Small intestine (tissue), 7 donors: ENCODE data around the gene CEMIP. TPM values are rescaled to one million over a fixed set of nuclear protein-coding genes. Genes with fewer than 3 reads are reported as not detected.

Source experiments
- DNase-seq, 2 donors: peaks; one replicate each; pipeline versions ENCODE4 v3.0.0 to v3.0.0-alpha.2; 2013
- FAIRE-seq: peaks from 2 replicates; lab custom pipeline; 2012; peaks lifted over from hg19 to GRCh38; lab: Jason Lieb, UNC
- H3K27ac ChIP-seq, 3 donors: one replicate each; pipeline ENCODE4 v1.5.1; 2013; ENCODE audit warnings: low read length in 2 of 3, mild to moderate bottlenecking in 2 of 3, control low read depth in 1 of 3, inconsistent platforms in 1 of 3, low read depth in 1 of 3, moderate library complexity in 1 of 3
- H3K27me3 ChIP-seq, 3 donors: one replicate each; pipeline ENCODE4 v1.6.1; 2013; ENCODE audit warnings: low read length in 3 of 3, inconsistent platforms in 1 of 3; ENCODE audit not compliant: control insufficient read depth in 3 of 3, insufficient read depth in 3 of 3
- H3K36me3 ChIP-seq, 3 donors: one replicate each; pipeline ENCODE4 v1.6.1; 2013; ENCODE audit warnings: low read length in 3 of 3, inconsistent platforms in 1 of 3, low read depth in 1 of 3, mild to moderate bottlenecking in 1 of 3, moderate library complexity in 1 of 3; ENCODE audit not compliant: control insufficient read depth in 3 of 3, insufficient read depth in 2 of 3
- H3K4me1 ChIP-seq, 3 donors: one replicate each; pipeline ENCODE4 v1.6.1; 2013; ENCODE audit warnings: low read length in 2 of 3, inconsistent platforms in 1 of 3, low read depth in 1 of 3, mild to moderate bottlenecking in 1 of 3, moderate library complexity in 1 of 3; ENCODE audit not compliant: control insufficient read depth in 3 of 3, insufficient read depth in 2 of 3
- H3K4me3 ChIP-seq, 3 donors: one replicate each; pipeline ENCODE4 v1.5.1; 2013; ENCODE audit warnings: low read length in 3 of 3, control low read depth in 1 of 3, inconsistent platforms in 1 of 3, low read depth in 1 of 3, mild to moderate bottlenecking in 1 of 3, moderate library complexity in 1 of 3
- H3K9me3 ChIP-seq, 2 donors: one replicate each; pipeline ENCODE4 v1.6.1; 2013; ENCODE audit warnings: low read depth in 1 of 2, low read length in 1 of 2; ENCODE audit not compliant: control insufficient read depth in 2 of 2, insufficient read depth in 1 of 2
- WGBS, 3 donors: extraction: QIAGEN DNeasy Blood & Tissue Kit; methylation state at CpG; one replicate each; pipeline ENCODE4 v1.1.7; 2013; 5-methylcytosine and 5-hydroxymethylcytosine counted together
- polyA plus RNA-seq, 4 donors: library from polyadenylated mRNA; stranded (reverse) in 3 of 4; unstranded in 1 of 4; fragments of 200-250 nt in 3 of 4; fragments of 120-200 nt in 1 of 4; gene quantifications; one replicate each; pipeline versions ENCODE4 v1.2.1 to v1.2.3, GENCODE V29; 2013
- donor health status: healthy with polysubstance abuse.
- donor health status: control.
- donor health status: control.
- donor health status: Bipolar disorder and iron deficiency.
- donor health status: healthy.

Gene CEMIP
- polyA plus RNA-seq, 4 donors, result 0.27 to 1.4 (median 0.93) TPM

DNA sequence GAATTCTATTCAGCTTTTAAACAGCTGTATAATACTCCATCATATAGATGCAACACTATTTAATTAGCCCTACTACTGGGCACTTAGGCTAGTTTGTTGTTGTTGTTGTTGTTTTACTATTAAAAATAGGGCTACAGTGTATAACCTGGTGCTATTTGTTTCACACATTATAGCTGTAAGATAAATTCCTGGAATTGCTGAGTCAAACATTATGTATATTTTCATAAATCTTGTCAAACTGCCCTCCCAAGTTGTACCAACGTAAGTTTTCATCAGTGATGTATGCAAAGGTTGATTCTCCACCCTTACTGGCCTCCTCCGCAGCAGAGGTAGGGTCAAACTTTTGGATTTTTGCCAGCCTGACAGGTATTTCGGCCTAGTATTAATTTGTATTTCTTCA is 3.8 kb upstream of the CEMIP start:
- Histone ChIP-seq H3K9me3 (no peaks in the 10 kb centered on the region), H3K27ac (no peak overlapping the region), H3K27me3 (peaks cover 11 to 22% (median 12%) of the 10 kb centered on the region in 3 donors), H3K36me3 (no peaks in the 10 kb centered on the region), H3K4me3 (no peak overlapping the region), H3K4me1 (peaks cover 0 to 9% (median 3%) of the 10 kb centered on the region in 3 donors)
- DNase-seq, result no peak
- no peak for FAIRE-seq
- WGBS, 3 donors, result 88 to 95% (median 94%) methylated on average over 3 of the region's 3 CpGs

DNA sequence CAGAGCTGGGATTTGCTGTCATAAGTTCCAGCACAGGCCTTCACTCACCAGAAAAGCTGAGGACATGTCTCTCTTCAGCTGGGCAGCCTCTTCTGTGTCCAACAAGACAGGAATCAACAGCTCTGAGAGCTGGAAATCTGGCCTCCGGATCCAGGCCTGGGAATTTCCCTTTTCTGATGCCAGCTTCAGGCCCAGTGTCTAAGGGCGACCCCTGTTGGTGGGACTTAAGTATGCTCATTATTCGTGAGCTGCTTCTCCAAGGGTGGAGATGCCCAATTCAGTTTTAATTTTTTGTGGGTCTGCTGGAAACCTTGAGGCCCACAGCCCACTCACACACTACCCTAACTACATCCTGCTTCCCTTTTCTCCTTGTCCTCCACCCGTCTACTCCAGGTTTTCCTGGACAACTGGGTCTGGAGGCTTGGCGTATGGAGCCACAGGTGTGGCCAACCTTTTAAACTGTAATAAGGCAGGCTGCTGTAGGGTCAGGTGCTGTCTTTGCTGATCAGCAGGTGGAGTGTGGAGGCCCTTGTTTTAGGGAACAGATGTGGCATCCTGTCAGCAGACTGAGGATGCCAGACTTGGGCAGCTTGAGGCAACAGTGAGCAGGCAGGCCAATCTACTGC is 2.6 kb upstream of the CEMIP start:
- Histone ChIP-seq H3K9me3 (no peaks in the 10 kb centered on the region), H3K36me3 (no peaks in the 10 kb centered on the region), H3K4me3 (no peak overlapping the region), H3K4me1 (peaks cover 2 to 13% (median 3%) of the 10 kb centered on the region in 3 donors), H3K27me3 (peaks cover 11 to 28% (median 17%) of the 10 kb centered on the region in 3 donors), H3K27ac (no peak overlapping the region)
- FAIRE-seq (no peak), DNase-seq (peak; percentile 77 to 86)
- 20 to 36% (median 23%) methylated on average over 5 of the region's 5 CpGs for whole genome bisulfite sequencing, 3 donors

DNA sequence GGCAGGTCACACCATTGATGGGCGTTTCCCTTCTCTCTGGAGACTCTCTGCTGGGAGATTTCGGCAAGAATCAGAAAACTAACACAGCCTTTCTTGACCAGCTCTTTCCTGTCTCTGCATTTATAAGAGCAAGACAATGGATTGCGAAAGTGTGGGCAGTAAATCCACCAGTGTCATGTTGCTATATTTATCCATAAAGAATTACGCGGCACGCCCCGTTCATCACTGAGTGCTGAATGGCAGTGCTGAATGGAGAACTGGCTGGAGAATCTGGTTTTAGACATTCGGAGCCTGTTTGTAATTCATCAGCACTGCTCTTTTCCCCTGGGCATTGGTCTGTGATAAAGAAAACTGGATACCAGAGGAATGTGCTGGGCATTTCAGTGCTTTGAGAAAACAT is 2.0 kb upstream of the CEMIP start:
- FAIRE-seq (no peak), DNase-seq (no peak)
- peaks cover 2 to 13% (median 3%) of the 10 kb centered on the region in 3 donors for H3K4me1 ChIP-seq
- WGBS, 3 donors, result 46 to 66% (median 62%) methylated on average over 8 of the region's 8 CpGs
- H3K27me3 ChIP-seq, result peaks cover 11 to 28% (median 17%) of the 10 kb centered on the region in 3 donors
- no peak overlapping the region for H3K27ac ChIP-seq
- H3K9me3 ChIP-seq, result no peaks in the 10 kb centered on the region
- no peak overlapping the region for H3K4me3 ChIP-seq
- no peaks in the 10 kb centered on the region for H3K36me3 ChIP-seq

DNA sequence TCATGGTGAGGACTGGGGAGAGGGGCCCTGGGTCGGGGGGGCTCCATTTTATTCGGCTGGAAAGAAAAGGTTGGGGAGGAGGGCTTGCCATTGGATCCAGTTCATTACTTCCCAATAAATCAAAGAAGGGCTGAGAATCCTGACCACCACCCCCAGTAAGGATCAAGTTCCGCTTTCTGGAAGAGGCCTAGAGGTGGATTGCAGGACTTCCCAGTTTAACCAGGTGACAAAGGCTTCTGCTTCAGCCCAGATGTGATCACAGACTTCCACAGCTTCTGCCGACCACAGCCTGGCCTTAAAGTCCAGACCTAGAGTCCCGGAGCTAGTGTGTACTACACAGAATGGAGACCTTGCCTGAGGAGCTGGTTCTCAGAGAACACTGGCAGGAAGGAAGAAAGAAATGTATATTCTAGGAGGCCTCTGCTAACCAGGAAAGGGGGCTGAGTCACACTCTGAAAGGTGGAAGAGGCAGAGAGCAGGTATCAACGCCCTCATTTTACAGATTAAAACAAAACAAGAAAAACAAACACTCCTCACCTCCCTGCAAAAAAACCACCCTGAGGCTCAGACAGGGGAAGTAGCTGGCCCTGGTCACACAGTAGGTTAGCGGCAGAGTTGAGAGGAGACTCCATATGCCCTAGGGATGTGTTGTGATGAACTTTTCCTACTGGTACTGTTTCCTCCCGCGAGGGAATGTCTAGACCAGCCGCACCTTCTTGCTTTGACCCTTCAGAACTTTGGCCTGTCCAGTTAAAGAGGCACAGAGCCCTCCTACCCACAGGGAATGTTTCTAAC is 1.1 kb upstream of the CEMIP start:
- Histone ChIP-seq H3K27ac (no peak overlapping the region), H3K9me3 (no peaks in the 10 kb centered on the region), H3K4me1 (peaks cover 2 to 13% (median 3%) of the 10 kb centered on the region in 3 donors), H3K27me3 (peaks cover 11 to 28% (median 17%) of the 10 kb centered on the region in 3 donors), H3K4me3 (no peak overlapping the region), H3K36me3 (no peaks in the 10 kb centered on the region)
- DNase-seq, result no peak
- no peak for FAIRE-seq
- 67 to 71% (median 70%) methylated on average over 10 of the region's 10 CpGs for WGBS, 3 donors

DNA sequence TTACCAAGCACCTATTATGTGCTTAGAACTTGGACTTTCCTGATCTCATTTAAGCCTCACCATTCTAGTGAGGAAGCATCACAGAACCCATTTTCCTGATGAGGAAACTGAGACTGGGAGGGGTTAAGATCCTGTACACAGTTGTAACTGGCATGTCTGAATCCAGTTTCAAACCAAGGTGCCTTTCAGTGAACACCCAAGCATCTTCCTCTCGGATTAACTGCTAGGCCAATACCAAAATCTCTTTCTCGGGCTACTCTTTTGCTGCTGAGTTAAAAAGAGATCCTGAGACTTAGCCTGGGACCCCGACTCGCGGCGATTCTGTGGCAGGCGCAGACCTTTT is 578 bp upstream of the CEMIP start:
- FAIRE-seq (no peak), DNase-seq (no peak)
- Histone ChIP-seq H3K27ac (no peak overlapping the region), H3K27me3 (peaks cover 11 to 29% (median 17%) of the 10 kb centered on the region in 3 donors), H3K9me3 (no peaks in the 10 kb centered on the region), H3K36me3 (no peaks in the 10 kb centered on the region), H3K4me1 (peaks cover 2 to 13% (median 3%) of the 10 kb centered on the region in 3 donors), H3K4me3 (peak overlapping the region in 1 of 3 donors; percentile 49)
- WGBS, 3 donors, result 13 to 28% (median 16%) methylated on average over 7 of the region's 7 CpGs

DNA sequence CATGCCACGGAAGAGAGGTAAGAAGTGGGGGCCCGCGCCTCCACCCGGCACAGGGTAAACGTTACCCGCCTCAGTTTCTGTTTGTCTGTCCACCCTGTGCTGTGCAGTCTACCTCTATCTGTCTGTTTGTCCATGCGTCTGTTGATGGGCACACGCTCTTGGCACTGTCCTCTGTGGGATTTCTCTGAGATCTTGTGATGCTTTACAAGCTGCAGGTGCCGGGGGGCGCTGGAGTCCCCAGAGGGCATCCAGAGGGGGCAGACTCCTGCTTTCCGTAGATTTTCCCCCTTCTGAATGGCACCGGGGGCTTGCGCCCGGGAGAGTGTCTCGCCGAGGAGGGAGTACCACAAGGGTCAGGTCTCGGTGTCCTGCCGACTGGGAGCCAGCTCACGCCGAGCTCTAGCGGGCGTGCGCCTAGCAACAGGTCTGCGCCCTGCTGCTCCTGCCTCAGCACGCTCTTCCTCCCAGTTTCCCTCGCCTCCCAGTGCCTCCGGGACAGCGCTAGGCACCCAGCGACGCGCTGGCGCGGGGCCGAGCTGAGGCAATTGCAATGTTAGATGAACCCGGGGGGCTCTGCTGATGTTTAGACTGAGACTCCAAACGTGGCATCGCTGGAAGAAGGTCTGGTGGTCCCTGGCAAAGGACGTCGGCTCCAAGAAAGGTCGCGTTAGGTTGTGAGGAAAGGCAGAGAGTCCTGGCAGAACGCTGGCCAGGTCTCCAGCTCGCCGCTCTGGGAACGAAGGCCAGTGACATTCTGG is 667 bp downstream of the CEMIP start:
- peak overlapping the region in 2 of 3 donors; percentile 25 to 49 for H3K4me3 ChIP-seq
- H3K9me3 ChIP-seq, result no peaks in the 10 kb centered on the region
- peaks cover 2 to 13% (median 3%) of the 10 kb centered on the region in 3 donors for H3K4me1 ChIP-seq
- no peak overlapping the region for H3K27ac ChIP-seq
- H3K36me3 ChIP-seq, result no peaks in the 10 kb centered on the region
- 1 to 4% (median 3%) methylated on average over 43 to 45 of the region's 45 CpGs for WGBS, 3 donors
- FAIRE-seq, result no peak
- peaks cover 11 to 38% (median 17%) of the 10 kb centered on the region in 3 donors for H3K27me3 ChIP-seq
- DNase-seq, result peak; percentile 6 to 29

DNA sequence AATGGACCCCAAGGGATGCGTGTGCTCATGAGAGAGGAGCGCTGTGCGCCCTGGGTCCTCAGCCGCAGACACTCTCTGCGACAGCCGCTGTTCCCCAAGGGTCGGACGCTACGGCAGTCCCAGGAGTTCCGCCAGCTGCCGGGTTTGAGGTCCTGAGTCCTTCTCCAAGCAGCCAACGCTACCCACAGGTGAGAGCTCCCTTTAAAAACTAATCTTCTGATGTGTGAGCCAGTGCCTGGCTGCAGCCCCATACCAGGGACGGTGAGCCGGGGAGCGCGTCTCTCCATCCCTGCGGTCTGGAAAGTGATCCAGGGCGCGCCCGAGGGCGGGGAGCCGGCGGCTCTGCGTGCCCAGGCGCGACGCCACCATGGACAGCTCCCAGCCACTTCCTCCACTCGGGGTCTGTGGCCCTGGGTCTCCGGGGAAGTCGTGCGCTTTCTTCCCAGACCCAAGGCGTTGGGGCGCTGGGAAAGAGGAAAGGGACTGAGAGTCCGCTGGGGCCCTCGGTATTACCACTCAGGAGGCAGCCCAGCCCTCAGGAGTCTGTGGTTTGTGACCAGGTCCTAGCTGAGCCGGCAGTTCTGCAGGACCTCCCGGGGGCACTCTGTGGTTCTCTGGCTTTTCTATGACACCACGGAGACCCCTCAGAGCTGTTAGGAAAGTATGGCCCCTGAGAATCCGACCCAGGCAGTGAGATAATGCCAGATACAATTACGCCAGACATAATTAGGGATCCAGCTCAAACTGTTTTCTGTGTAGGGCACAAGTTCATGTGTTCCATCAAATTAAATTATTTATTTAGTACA is 1.4 kb downstream of the CEMIP start:
- H3K4me1 ChIP-seq, result peaks cover 2 to 13% (median 3%) of the 10 kb centered on the region in 3 donors
- no peaks in the 10 kb centered on the region for H3K9me3 ChIP-seq
- no peak overlapping the region for H3K27ac ChIP-seq
- H3K4me3 ChIP-seq, result peak overlapping the region in 1 of 3 donors; percentile 10
- no peak for FAIRE-seq
- H3K27me3 ChIP-seq, result peaks cover 11 to 38% (median 17%) of the 10 kb centered on the region in 3 donors
- peak; percentile 39 to 80 for DNase-seq
- 6 to 7% (median 6%) methylated on average over 39 to 40 of the region's 40 CpGs for WGBS, 3 donors
- H3K36me3 ChIP-seq, result no peaks in the 10 kb centered on the region
